ENCODE results near the gene ZNF598.
"Not testable (repeated sequence)": the region's sequence is repeated elsewhere in the genome, so short reads cannot be mapped to it uniquely, and the experiment has no call there.

The ZNF598 gene

DNA sequence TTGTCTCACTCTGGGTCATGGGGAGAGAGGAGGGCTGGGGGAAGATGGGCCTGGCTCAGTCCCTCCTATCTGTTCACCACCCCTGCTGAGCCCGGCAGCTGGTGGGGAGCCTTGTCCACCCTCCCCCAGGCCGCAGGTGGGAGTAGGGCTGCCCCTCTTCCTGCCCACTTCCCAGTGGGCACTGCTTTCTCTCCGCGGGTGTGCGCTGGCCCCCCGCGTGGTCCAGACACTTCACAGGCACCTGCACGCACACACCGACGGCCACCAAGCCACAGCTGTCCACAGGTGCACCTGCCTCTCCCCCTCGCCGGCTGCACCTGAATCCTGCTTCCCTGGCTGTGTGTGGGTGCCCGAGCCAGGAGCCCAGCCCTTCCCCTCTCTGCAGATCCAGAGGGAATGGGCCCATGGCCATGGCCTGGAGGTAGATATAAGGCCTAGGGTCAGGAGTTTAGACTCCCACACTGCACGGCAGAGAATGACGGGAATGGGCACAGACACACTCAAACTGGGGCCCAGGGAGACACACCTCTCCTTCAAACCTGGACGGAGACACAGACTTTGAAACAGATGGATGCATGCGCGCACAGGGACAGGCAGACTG, 19.1 kb upstream of the ZNF598 start:
- DNase-seq, result no peak

DNA sequence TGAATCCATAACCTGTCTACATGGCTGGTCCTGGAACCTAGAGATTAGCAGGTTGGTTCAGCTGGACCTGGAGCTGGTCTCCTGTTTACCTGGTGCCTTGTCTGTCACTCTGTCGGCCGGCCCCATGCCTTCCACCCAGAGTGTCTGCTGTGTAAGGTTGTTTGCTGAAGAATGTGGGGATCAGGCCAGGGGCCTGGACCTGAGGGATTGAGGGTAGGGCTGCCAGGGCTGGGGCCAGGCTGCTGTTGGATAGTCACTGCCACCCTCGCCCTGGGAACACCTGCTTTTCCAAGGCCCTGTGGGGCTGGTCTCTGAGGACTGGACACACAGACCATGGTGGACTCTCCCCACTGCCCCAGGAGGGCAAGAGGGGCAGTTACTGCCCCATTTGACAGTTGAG, 18.5 kb upstream of the ZNF598 start:
- no peak for DNase-seq

GRCh38 chr16:2027024-2028010, 17.7 kb upstream of the ZNF598 start:
- peak in 1 of 51 donors; percentile 58 for DNase-seq

GRCh38 chr16:2026461-2027023, 16.9 kb upstream of the ZNF598 start, which contains the start of gene NHERF2:
NHERF2 (plus strand) TSS chr16:2026902; CDS start chr16:2027006, 104 bp downstream.
- DNase-seq, result peak in 22 of 51 donors; percentile 5 to 67 (median 25)

GRCh38 chr16:2025878-2026460, 16.3 kb upstream of the ZNF598 start:
- DNase-seq, result no peak

GRCh38 chr16:2025251-2025650, 15.6 kb upstream of the ZNF598 start:
- no peak for DNase-seq

DNA sequence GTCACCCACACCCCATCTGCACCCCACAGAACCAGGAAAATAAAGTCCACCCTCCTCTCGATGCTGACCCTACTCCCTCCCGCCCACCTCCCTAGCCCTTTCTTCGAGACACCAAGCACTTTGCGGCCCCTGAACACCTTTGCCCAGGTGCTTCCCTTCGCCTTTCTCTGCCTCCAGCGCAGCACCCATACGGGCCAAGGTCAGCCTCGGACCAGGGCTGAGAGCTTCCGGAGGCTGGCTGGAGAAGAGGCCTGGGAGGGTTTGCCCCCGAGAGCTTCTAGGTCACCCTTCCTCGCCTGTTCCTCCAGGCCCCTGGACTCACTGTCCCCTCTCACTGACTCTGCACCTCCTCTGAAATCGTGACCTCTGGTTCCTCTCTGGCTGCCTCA, 14.4 kb upstream of the ZNF598 start:
- no peak for DNase-seq

DNA sequence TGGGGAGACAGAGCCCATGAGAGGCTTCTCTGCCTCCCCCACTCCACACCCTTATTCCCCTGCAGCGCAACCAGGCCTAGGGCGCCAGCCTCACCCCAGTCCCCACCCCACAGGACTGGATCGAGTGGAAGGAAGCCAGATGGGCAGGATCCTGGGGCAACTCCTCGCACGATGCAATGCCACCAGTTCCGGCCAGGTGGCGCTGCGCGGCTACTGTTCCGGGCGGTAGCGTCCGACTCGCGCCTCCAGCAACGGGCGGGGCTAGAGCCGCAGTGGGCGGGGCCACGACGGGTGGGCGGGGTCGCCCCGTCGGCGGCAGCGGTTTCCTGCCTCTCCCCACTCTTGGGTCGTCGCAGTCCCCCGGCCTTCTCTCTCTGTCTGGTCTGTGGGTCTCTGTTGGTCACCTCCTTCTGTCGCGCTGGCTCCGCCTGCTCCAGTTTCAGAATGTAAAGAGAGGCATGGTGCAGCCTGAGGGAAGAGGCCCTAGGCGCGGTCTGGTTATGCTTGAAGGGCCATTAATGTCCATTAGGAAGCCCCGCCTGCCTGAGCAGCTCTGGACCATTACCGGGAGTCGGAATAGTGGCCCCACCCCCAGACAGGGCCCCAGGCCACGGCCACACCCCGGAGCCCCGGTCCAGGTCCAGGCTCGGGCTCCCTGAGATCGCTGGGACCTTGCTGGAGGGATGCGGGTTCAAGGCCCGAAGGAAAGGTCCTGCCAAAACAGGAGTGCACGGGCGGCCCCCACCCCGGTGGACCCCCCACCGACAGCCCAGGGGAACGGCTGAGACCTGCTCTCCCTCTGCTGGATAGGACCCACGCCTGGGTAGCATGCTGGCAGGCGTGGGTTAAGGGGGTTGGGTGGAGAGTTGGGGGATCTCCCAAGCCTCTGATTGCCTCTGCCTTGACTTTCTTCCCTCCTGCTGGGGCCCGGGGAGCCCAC, 13.7 kb upstream of the ZNF598 start:
- DNase-seq, result peak; percentile 48 to 98 (median 85)

GRCh38 chr16:2022723-2023091, 13.1 kb upstream of the ZNF598 start:
- DNase-seq, result no peak

DNA sequence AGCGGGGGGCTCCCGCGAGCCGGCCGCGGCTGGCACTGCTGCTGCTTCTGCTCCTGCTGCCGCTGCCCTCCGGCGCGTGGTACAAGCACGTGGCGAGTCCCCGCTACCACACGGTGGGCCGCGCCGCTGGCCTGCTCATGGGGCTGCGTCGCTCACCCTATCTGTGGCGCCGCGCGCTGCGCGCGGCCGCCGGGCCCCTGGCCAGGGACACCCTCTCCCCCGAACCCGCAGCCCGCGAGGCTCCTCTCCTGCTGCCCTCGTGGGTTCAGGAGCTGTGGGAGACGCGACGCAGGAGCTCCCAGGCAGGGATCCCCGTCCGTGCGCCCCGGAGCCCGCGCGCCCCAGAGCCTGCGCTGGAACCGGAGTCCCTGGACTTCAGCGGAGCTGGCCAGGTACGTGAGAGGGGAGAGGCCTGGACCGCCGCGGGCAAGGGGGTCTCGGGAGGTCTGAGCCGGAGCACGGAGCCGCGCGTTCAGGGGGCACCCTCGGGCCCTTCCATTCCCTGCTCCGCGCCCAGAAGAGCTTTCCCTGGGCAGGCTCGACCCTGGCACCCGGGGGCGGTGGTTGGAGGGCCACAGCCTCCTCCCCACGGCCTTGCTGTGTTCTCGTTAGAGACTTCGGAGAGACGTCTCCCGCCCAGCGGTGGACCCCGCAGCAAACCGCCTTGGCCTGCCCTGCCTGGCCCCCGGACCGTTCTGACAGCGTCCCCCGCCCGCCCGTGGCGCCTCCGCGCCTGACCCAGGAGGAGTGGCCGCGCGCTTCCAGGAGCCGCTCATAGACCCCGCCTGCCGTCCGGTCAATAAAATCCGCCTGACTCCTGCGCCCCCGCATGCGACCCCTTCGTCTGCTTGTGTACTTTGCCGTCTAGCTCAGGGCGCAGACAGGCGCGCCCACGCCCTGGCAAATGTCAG, 10.6 kb upstream of the ZNF598 start:
- no peak for DNase-seq

- no peak for DNase-seq
Measured at GRCh38 chr16:2019518-2019920, 9.9 kb upstream of the ZNF598 start, which contains the start of gene NPW. NPW (plus strand) TSS chr16:2019785.

- no peak for DNase-seq
Measured at GRCh38 chr16:2016407-2016922, 6.8 kb upstream of the ZNF598 start.

GRCh38 chr16:2015947-2016208, 6.3 kb upstream of the ZNF598 start:
- DNase-seq, result no peak

GRCh38 chr16:2015117-2015946, 5.7 kb upstream of the ZNF598 start:
- DNase-seq, result no peak

GRCh38 chr16:2013527-2013926, 3.9 kb upstream of the ZNF598 start:
- DNase-seq, result no peak

- DNase-seq, result not testable (repeated sequence)
Measured at GRCh38 chr16:2011726-2012125, 2.1 kb upstream of the ZNF598 start.

DNA sequence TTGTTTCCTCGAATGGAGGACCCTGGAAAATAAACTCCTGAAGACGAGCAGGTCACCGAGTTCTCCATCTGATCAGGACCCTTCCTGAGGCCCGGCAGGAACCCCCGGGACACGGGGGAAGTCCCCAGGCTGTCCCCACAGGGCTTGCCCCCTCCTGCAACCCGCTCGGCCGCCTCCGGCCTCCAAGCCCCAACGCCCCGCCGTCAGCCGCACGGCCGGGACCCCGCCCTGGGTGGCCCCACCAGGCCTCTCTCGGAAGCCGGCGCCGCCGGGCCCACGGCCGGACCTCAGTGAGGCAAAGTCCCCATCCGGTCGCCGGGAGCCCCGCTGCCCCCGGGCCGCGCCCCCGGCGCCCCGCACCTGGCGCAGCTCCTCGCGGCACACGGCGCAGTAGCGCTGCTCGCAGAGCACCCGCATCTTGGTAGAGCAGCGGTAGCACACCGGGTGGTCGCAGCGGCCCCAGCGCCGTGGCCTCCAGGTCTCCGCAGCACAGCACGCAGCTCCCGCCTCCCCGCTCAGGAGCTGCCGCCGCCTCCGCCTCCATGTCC, 383 bp downstream of the ZNF598 start:
- DNase-seq, result no peak

DNA sequence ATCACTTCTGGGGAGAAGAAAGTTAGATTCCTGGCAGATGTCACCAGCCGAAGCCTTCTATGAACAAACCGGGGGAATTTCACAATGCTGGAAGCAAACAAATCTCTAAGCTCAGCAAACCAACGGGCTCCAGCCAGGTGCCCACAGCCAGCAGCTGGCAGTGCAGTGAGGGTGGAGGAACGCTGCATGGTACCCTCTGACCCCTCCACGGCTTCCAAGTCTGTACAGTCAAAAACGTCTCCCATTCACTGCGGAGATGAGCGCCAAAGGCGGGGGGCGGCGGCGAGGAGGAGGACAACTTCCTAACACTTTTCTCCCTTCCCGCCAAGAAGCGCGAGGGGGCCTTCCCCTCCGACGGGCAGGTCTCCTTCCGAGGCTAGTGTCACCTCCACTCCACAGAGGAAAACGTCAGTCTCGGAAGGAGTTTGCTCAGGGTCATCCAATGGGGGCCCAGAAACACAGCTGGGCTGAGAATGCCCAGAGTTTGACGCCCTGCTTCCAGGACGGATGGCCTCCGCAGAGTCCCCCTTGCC, 924 bp downstream of the ZNF598 start:
- no peak for DNase-seq
